WTC11 (cell line): ENCODE data around the gene SFRP2. TPM values are rescaled to one million over a fixed set of nuclear protein-coding genes. Genes with fewer than 3 reads are reported as not detected.
A peak's percentile ranks its signal among the peaks of the same experiment; 100 is the strongest.

Experiments
- ELF4 ChIP-seq: sonication (generic); formaldehyde crosslinking; IDR thresholded peaks from 2 replicates; pipeline ENCODE4 v1.8.1; 2022; ENCODE audit warnings: low read depth, mild to moderate bottlenecking, moderate library complexity, missing genetic modification reagents
- EMX1 ChIP-seq: fragments of 250-450 bp; sonication (Bioruptor Pico); IDR thresholded peaks from 2 replicates; pipeline ENCODE4 v1.8.0; 2021; ENCODE audit warnings: mild to moderate bottlenecking
- FOXJ3 ChIP-seq: sonication (generic); formaldehyde crosslinking; IDR thresholded peaks from 2 replicates; pipeline ENCODE4 v1.9.0; 2021; ENCODE audit warnings: missing genetic modification reagents, mild to moderate bottlenecking, borderline replicate concordance
- NR1H2 ChIP-seq: sonication (generic); formaldehyde crosslinking; IDR thresholded peaks from 2 replicates; pipeline ENCODE4 v1.9.0; 2021; ENCODE audit warnings: mild to moderate bottlenecking, moderate library complexity, missing genetic modification reagents
- SOX15 ChIP-seq: fragments of 250-450 bp; sonication (Bioruptor Pico); IDR thresholded peaks from 2 replicates; pipeline ENCODE4 v1.9.0; 2021; ENCODE audit warnings: mild to moderate bottlenecking
- ZNF121 ChIP-seq: sonication (generic); formaldehyde crosslinking; IDR thresholded peaks from 2 replicates; pipeline ENCODE4 v1.8.0; 2023; ENCODE audit warnings: missing genetic modification reagents
- ZNF671 ChIP-seq: fragments of 250-450 bp; sonication (Bioruptor Pico); IDR thresholded peaks from 2 replicates; pipeline ENCODE4 v1.8.0; 2021; ENCODE audit warnings: mild to moderate bottlenecking
- total RNA-seq: library from RNA; stranded (reverse); gene quantifications from 3 replicates; pipeline ENCODE4 v1.2.3, GENCODE V29; 2021
- TF ChIP-seq, protein P1 (sequence below): fragments of 250-450 bp; sonication (Bioruptor Pico); IDR thresholded peaks from 2 replicates; pipeline ENCODE4 v1.9.0; 2021; ENCODE audit warnings: mild to moderate bottlenecking, borderline replicate concordance
- TF ChIP-seq, protein P2 (sequence below): fragments of 250-450 bp; sonication (Bioruptor Pico); IDR thresholded peaks from 2 replicates; pipeline ENCODE4 v1.9.0; 2021; ENCODE audit warnings: mild to moderate bottlenecking
- TF ChIP-seq, protein P3 (sequence below): sonication (generic); formaldehyde crosslinking; IDR thresholded peaks from 2 replicates; pipeline ENCODE4 v1.8.1; 2022; ENCODE audit warnings: mild to moderate bottlenecking, missing genetic modification reagents, moderate library complexity, borderline replicate concordance
- TF ChIP-seq, protein P4 (sequence below): sonication (generic); formaldehyde crosslinking; IDR thresholded peaks from 2 replicates; pipeline ENCODE4 v1.8.1; 2022; ENCODE audit warnings: low read depth, mild to moderate bottlenecking, moderate library complexity, missing genetic modification reagents, borderline replicate concordance
- TF ChIP-seq, protein P5 (sequence below): sonication (generic); formaldehyde crosslinking; IDR thresholded peaks from 2 replicates; pipeline ENCODE4 v1.8.0; 2023; ENCODE audit warnings: mild to moderate bottlenecking, missing genetic modification reagents
- TF ChIP-seq, protein P6 (sequence below): sonication (generic); formaldehyde crosslinking; IDR thresholded peaks from 2 replicates; pipeline ENCODE4 v1.8.0; 2022; ENCODE audit warnings: mild to moderate bottlenecking, missing genetic modification reagents
- TF ChIP-seq, protein P7 (sequence below): sonication (generic); formaldehyde crosslinking; IDR thresholded peaks from 2 replicates; pipeline ENCODE4 v1.8.1; 2023; ENCODE audit warnings: mild to moderate bottlenecking, missing genetic modification reagents, moderate library complexity
- TF ChIP-seq, protein P8 (sequence below): fragments of 250-450 bp; sonication (Bioruptor Pico); IDR thresholded peaks from 2 replicates; pipeline ENCODE4 v1.9.0; 2021; ENCODE audit warnings: moderate library complexity, mild to moderate bottlenecking, inconsistent platforms, borderline replicate concordance
- TF ChIP-seq, protein P9 (sequence below): fragments of 250-450 bp; sonication (Bioruptor Pico); IDR thresholded peaks from 2 replicates; pipeline ENCODE4 v1.9.0; 2021; ENCODE audit warnings: mild to moderate bottlenecking
- TF ChIP-seq, protein P10 (sequence below): sonication (generic); formaldehyde crosslinking; IDR thresholded peaks from 2 replicates; pipeline ENCODE4 v1.8.0; 2022; ENCODE audit warnings: mild to moderate bottlenecking, missing genetic modification reagents
- TF ChIP-seq, protein P11 (sequence below): sonication (generic); formaldehyde crosslinking; conservative IDR thresholded peaks from 2 replicates; pipeline ENCODE4 v1.8.1; 2023; ENCODE audit warnings: mild to moderate bottlenecking, low read depth, missing genetic modification reagents, moderate library complexity

The SFRP2 gene
- total RNA-seq, 1 experiment from 2014 or later = 417 TPM

DNA sequence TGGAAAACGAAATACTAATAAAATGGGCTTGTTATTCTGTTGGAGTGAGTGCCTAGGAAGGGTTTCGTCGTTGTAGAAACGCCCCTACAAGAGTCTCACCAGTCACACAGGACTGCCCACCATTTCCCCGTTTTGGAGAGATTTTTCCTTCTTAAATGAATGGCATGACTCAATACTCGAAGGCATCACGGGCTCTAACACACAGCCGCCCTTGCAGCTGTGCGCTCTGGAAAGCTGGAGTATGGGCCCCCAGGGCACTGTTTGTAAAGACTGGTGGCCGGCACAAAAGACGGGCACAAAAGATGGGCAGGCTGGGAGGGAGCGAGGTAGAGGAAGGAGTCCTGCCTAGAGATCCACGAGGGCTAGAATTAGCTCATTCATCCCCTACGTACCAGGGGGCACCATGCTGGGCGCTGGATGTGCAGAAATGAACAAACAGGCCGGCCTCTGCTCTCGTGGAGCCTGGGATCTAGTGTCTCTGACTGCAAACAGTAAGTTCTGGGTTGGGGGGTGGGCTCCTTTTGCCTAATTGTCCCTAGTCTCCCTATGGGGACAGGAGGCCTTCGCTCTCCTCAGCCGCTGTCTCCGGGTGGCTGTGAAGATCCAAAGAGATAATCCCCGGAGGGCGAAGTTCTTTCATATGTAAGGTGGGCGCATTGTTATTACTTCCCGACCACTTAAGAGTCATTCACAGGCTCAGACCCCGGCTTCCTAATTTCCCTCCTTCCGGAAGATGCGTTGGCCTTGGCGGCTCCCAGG lies 1.0 kb upstream of the SFRP2 start (continued):
- TF ChIP-seq, protein P1, sequence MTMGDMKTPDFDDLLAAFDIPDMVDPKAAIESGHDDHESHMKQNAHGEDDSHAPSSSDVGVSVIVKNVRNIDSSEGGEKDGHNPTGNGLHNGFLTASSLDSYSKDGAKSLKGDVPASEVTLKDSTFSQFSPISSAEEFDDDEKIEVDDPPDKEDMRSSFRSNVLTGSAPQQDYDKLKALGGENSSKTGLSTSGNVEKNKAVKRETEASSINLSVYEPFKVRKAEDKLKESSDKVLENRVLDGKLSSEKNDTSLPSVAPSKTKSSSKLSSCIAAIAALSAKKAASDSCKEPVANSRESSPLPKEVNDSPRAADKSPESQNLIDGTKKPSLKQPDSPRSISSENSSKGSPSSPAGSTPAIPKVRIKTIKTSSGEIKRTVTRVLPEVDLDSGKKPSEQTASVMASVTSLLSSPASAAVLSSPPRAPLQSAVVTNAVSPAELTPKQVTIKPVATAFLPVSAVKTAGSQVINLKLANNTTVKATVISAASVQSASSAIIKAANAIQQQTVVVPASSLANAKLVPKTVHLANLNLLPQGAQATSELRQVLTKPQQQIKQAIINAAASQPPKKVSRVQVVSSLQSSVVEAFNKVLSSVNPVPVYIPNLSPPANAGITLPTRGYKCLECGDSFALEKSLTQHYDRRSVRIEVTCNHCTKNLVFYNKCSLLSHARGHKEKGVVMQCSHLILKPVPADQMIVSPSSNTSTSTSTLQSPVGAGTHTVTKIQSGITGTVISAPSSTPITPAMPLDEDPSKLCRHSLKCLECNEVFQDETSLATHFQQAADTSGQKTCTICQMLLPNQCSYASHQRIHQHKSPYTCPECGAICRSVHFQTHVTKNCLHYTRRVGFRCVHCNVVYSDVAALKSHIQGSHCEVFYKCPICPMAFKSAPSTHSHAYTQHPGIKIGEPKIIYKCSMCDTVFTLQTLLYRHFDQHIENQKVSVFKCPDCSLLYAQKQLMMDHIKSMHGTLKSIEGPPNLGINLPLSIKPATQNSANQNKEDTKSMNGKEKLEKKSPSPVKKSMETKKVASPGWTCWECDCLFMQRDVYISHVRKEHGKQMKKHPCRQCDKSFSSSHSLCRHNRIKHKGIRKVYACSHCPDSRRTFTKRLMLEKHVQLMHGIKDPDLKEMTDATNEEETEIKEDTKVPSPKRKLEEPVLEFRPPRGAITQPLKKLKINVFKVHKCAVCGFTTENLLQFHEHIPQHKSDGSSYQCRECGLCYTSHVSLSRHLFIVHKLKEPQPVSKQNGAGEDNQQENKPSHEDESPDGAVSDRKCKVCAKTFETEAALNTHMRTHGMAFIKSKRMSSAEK (CRISPR knock-in tag) = no peak
- TF ChIP-seq SOX15 (CRISPR knock-in tag) = no peak
- TF ChIP-seq, protein P2, sequence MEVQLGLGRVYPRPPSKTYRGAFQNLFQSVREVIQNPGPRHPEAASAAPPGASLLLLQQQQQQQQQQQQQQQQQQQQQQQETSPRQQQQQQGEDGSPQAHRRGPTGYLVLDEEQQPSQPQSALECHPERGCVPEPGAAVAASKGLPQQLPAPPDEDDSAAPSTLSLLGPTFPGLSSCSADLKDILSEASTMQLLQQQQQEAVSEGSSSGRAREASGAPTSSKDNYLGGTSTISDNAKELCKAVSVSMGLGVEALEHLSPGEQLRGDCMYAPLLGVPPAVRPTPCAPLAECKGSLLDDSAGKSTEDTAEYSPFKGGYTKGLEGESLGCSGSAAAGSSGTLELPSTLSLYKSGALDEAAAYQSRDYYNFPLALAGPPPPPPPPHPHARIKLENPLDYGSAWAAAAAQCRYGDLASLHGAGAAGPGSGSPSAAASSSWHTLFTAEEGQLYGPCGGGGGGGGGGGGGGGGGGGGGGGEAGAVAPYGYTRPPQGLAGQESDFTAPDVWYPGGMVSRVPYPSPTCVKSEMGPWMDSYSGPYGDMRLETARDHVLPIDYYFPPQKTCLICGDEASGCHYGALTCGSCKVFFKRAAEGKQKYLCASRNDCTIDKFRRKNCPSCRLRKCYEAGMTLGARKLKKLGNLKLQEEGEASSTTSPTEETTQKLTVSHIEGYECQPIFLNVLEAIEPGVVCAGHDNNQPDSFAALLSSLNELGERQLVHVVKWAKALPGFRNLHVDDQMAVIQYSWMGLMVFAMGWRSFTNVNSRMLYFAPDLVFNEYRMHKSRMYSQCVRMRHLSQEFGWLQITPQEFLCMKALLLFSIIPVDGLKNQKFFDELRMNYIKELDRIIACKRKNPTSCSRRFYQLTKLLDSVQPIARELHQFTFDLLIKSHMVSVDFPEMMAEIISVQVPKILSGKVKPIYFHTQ = peak; percentile 90
- TF ChIP-seq, protein P3, sequence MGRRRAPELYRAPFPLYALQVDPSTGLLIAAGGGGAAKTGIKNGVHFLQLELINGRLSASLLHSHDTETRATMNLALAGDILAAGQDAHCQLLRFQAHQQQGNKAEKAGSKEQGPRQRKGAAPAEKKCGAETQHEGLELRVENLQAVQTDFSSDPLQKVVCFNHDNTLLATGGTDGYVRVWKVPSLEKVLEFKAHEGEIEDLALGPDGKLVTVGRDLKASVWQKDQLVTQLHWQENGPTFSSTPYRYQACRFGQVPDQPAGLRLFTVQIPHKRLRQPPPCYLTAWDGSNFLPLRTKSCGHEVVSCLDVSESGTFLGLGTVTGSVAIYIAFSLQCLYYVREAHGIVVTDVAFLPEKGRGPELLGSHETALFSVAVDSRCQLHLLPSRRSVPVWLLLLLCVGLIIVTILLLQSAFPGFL (CRISPR knock-in tag) = no peak
- TF ChIP-seq, protein P4, sequence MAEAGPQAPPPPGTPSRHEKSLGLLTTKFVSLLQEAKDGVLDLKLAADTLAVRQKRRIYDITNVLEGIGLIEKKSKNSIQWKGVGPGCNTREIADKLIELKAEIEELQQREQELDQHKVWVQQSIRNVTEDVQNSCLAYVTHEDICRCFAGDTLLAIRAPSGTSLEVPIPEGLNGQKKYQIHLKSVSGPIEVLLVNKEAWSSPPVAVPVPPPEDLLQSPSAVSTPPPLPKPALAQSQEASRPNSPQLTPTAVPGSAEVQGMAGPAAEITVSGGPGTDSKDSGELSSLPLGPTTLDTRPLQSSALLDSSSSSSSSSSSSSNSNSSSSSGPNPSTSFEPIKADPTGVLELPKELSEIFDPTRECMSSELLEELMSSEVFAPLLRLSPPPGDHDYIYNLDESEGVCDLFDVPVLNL (CRISPR knock-in tag) = no peak
- no peak for TF ChIP-seq NR1H2 (CRISPR knock-in tag)
- TF ChIP-seq, protein P5, sequence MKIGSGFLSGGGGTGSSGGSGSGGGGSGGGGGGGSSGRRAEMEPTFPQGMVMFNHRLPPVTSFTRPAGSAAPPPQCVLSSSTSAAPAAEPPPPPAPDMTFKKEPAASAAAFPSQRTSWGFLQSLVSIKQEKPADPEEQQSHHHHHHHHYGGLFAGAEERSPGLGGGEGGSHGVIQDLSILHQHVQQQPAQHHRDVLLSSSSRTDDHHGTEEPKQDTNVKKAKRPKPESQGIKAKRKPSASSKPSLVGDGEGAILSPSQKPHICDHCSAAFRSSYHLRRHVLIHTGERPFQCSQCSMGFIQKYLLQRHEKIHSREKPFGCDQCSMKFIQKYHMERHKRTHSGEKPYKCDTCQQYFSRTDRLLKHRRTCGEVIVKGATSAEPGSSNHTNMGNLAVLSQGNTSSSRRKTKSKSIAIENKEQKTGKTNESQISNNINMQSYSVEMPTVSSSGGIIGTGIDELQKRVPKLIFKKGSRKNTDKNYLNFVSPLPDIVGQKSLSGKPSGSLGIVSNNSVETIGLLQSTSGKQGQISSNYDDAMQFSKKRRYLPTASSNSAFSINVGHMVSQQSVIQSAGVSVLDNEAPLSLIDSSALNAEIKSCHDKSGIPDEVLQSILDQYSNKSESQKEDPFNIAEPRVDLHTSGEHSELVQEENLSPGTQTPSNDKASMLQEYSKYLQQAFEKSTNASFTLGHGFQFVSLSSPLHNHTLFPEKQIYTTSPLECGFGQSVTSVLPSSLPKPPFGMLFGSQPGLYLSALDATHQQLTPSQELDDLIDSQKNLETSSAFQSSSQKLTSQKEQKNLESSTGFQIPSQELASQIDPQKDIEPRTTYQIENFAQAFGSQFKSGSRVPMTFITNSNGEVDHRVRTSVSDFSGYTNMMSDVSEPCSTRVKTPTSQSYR = peak; percentile 69
- TF ChIP-seq, protein P6, sequence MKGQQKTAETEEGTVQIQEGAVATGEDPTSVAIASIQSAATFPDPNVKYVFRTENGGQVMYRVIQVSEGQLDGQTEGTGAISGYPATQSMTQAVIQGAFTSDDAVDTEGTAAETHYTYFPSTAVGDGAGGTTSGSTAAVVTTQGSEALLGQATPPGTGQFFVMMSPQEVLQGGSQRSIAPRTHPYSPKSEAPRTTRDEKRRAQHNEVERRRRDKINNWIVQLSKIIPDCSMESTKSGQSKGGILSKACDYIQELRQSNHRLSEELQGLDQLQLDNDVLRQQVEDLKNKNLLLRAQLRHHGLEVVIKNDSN = no peak
- TF ChIP-seq, protein P7, sequence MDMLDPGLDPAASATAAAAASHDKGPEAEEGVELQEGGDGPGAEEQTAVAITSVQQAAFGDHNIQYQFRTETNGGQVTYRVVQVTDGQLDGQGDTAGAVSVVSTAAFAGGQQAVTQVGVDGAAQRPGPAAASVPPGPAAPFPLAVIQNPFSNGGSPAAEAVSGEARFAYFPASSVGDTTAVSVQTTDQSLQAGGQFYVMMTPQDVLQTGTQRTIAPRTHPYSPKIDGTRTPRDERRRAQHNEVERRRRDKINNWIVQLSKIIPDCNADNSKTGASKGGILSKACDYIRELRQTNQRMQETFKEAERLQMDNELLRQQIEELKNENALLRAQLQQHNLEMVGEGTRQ (CRISPR knock-in tag) = no peak
- TF ChIP-seq EMX1 = no peak
- no peak for TF ChIP-seq FOXJ3
- TF ChIP-seq ELF4 = no peak
- TF ChIP-seq, protein P8, sequence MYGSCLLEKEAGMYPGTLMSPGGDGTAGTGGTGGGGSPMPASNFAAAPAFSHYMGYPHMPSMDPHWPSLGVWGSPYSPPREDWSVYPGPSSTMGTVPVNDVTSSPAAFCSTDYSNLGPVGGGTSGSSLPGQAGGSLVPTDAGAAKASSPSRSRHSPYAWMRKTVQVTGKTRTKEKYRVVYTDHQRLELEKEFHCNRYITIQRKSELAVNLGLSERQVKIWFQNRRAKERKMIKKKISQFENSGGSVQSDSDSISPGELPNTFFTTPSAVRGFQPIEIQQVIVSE = no peak
- TF ChIP-seq ZNF121 (CRISPR knock-in tag) = peak; percentile 36; the same call in 1 of the 2 replicates
- 0 out of 2 replicates have a peak, but pooled peaks have one; percentile 50 for TF ChIP-seq ZNF671 (CRISPR knock-in tag)
- TF ChIP-seq, protein P9, sequence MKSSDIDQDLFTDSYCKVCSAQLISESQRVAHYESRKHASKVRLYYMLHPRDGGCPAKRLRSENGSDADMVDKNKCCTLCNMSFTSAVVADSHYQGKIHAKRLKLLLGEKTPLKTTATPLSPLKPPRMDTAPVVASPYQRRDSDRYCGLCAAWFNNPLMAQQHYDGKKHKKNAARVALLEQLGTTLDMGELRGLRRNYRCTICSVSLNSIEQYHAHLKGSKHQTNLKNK = peak; percentile 92
- TF ChIP-seq, protein P10, sequence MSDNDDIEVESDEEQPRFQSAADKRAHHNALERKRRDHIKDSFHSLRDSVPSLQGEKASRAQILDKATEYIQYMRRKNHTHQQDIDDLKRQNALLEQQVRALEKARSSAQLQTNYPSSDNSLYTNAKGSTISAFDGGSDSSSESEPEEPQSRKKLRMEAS (CRISPR knock-in tag) = no peak; the same call in 1 of the 2 replicates
- TF ChIP-seq, protein P11, sequence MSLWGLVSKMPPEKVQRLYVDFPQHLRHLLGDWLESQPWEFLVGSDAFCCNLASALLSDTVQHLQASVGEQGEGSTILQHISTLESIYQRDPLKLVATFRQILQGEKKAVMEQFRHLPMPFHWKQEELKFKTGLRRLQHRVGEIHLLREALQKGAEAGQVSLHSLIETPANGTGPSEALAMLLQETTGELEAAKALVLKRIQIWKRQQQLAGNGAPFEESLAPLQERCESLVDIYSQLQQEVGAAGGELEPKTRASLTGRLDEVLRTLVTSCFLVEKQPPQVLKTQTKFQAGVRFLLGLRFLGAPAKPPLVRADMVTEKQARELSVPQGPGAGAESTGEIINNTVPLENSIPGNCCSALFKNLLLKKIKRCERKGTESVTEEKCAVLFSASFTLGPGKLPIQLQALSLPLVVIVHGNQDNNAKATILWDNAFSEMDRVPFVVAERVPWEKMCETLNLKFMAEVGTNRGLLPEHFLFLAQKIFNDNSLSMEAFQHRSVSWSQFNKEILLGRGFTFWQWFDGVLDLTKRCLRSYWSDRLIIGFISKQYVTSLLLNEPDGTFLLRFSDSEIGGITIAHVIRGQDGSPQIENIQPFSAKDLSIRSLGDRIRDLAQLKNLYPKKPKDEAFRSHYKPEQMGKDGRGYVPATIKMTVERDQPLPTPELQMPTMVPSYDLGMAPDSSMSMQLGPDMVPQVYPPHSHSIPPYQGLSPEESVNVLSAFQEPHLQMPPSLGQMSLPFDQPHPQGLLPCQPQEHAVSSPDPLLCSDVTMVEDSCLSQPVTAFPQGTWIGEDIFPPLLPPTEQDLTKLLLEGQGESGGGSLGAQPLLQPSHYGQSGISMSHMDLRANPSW (CRISPR knock-in tag) = no peak
